Measurements from ENCODE around the gene GPR31. TPM values are rescaled to one million over a fixed set of nuclear protein-coding genes. Genes with fewer than 3 reads are reported as not detected.

The GPR31 gene
- total and polyA plus RNA-seq, 8 donors, result 0.08 TPM; not detected in 7

- DNase-seq, result peak in 1 of 4 donors; percentile 73
- Histone ChIP-seq H3K9me3 (no peaks in the 10 kb centered on the region), H3K4me3 (no peak overlapping the region), H3K27me3 (peaks cover 0 to 6% of the 10 kb centered on the region in 2 donors), H3K27ac (no peak overlapping the region), H3K4me1 (peaks cover 0 to 14% of the 10 kb centered on the region in 2 donors), H3K36me3 (no peaks in the 10 kb centered on the region)
- TF ChIP-seq CTCF (IDR thresholded peaks at IDR 0.05), result no peak
- intact Hi-C loops (cut with DNase I), result no loop called here
- ATAC-seq, result no peak
Measured at GRCh38 chr6:167157414-167157813, 366 bp downstream of the GPR31 start.

GRCh38 chr6:167154895-167155294 is 2.9 kb downstream of the GPR31 start:
- H3K4me1 ChIP-seq, result peaks cover 0 to 17% of the 10 kb centered on the region in 2 donors
- no peaks in the 10 kb centered on the region for H3K36me3 ChIP-seq
- ATAC-seq (no peak), DNase-seq (no peak)
- no peak overlapping the region for H3K27ac ChIP-seq
- intact Hi-C loops (cut with DNase I), result no loop called here
- H3K4me3 ChIP-seq, result no peak overlapping the region
- H3K27me3 ChIP-seq, result peaks cover 0 to 6% of the 10 kb centered on the region in 2 donors
- H3K9me3 ChIP-seq, result no peaks in the 10 kb centered on the region
- TF ChIP-seq CTCF (IDR thresholded peaks at IDR 0.05), result no peak

- Histone ChIP-seq H3K4me1 (peaks cover 0 to 17% of the 10 kb centered on the region in 2 donors), H3K27ac (no peak overlapping the region), H3K4me3 (no peak overlapping the region), H3K27me3 (peaks cover 0 to 6% of the 10 kb centered on the region in 2 donors), H3K9me3 (no peaks in the 10 kb centered on the region), H3K36me3 (no peaks in the 10 kb centered on the region)
- no peak for TF ChIP-seq CTCF (IDR thresholded peaks at IDR 0.05)
- DNase-seq (peak in 1 of 4 donors; percentile 76), ATAC-seq (no peak)
- intact Hi-C loops (cut with DNase I), result no loop called here
Measured at GRCh38 chr6:167154291-167154690, 3.5 kb downstream of the GPR31 start.

GRCh38 chr6:167153521-167153959 is 4.2 kb downstream of the GPR31 start:
- Histone ChIP-seq H3K27ac (peak overlapping the region in 1 of 2 donors; percentile 50), H3K27me3 (peaks cover 0 to 6% of the 10 kb centered on the region in 2 donors), H3K4me1 (peaks cover 0 to 17% of the 10 kb centered on the region in 2 donors), H3K36me3 (no peaks in the 10 kb centered on the region), H3K4me3 (no peak overlapping the region), H3K9me3 (no peaks in the 10 kb centered on the region)
- DNase-seq, result no peak
- peak; percentile 50 for ATAC-seq
- TF ChIP-seq CTCF (IDR thresholded peaks at IDR 0.05), result no peak
- intact Hi-C loops (cut with DNase I), result no loop called here

- H3K27me3 ChIP-seq, result peaks cover 0 to 6% of the 10 kb centered on the region in 2 donors
- DNase-seq, result no peak
- H3K36me3 ChIP-seq, result no peaks in the 10 kb centered on the region
- H3K4me3 ChIP-seq, result no peak overlapping the region
- no peak for TF ChIP-seq CTCF (IDR thresholded peaks at IDR 0.05)
- H3K4me1 ChIP-seq, result peaks cover 0 to 17% of the 10 kb centered on the region in 2 donors
- no peaks in the 10 kb centered on the region for H3K9me3 ChIP-seq
- ATAC-seq, result no peak
- intact Hi-C loops (cut with DNase I), result no loop called here
- peak overlapping the region in 1 of 2 donors; percentile 50 for H3K27ac ChIP-seq
Measured at GRCh38 chr6:167152862-167153261, 4.9 kb downstream of the GPR31 start.

Data from left lung (tissue), 10 donors.